ENCODE results near the gene FABP7.

GRCh38 chr6:122825163-122825562 lies 45.6 kb downstream of the FABP7 start:
- no peak for TF ChIP-seq SP1 (IDR thresholded peaks at IDR 0.05)
- TF ChIP-seq CTBP1 (IDR thresholded peaks at IDR 0.05; ENCODE audit: borderline replicate concordance) = no peak
- TF ChIP-seq SUZ12 (IDR thresholded peaks at IDR 0.05) = no peak
- TF ChIP-seq HDGF (IDR thresholded peaks at IDR 0.05; ENCODE audit: borderline replicate concordance) = no peak
- no peak for TF ChIP-seq FOXA1 (IDR thresholded peaks at IDR 0.05)
- TF ChIP-seq BHLHE40 (IDR thresholded peaks at IDR 0.05; ENCODE audit: borderline replicate concordance) = no peak
- TF ChIP-seq ELF4 (IDR thresholded peaks at IDR 0.05) = no peak
- no peak for TF ChIP-seq ARNT (IDR thresholded peaks at IDR 0.05)
- TF ChIP-seq ZNF384 (IDR thresholded peaks at IDR 0.05) = no peak
- TF ChIP-seq PKNOX1 (IDR thresholded peaks at IDR 0.05) = no peak
- TF ChIP-seq FOXK2 (IDR thresholded peaks at IDR 0.05) = no peak

Measured in HEK293T (cell line).